Kidney (tissue), 22 donors: Measurements from ENCODE around the gene DRC3. TPM values are rescaled to one million over a fixed set of nuclear protein-coding genes. Genes with fewer than 3 reads are reported as not detected.
A peak's percentile ranks its signal among the peaks of the same experiment; 100 is the strongest.

Experiments used
- DNase-seq, 5 donors: peaks; one replicate each; pipeline ENCODE4 v3.0.0-alpha.2; 2013 to 2020
- FAIRE-seq: peaks from 2 replicates; lab custom pipeline; 2012; peaks lifted over from hg19 to GRCh38; lab: Jason Lieb, UNC
- H3K27ac ChIP-seq, 2 donors: one replicate each; pipeline ENCODE4 v1.7.0; 2013; ENCODE audit warnings: low read depth in 2 of 2, low read length in 2 of 2, inconsistent platforms in 1 of 2
- H3K27me3 ChIP-seq: one replicate; pipeline ENCODE4 v1.7.1; 2013; ENCODE audit warnings: low read length, inconsistent platforms; ENCODE audit not compliant: control insufficient read depth, insufficient read depth
- H3K36me3 ChIP-seq, 3 donors: one replicate each; pipeline versions ENCODE4 v1.7.0 to v1.7.1; 2013; ENCODE audit warnings: low read length in 3 of 3, control low read depth in 1 of 3, inconsistent platforms in 1 of 3; ENCODE audit not compliant: insufficient read depth in 3 of 3, control insufficient read depth in 2 of 3
- H3K4me1 ChIP-seq, 3 donors: one replicate each; pipeline versions ENCODE4 v1.7.0 to v1.7.1; 2013; ENCODE audit warnings: low read length in 3 of 3, inconsistent platforms in 1 of 3, low read depth in 1 of 3; ENCODE audit not compliant: control insufficient read depth in 2 of 3, insufficient read depth in 2 of 3
- H3K4me3 ChIP-seq, 3 donors: one replicate each; pipeline versions ENCODE4 v1.7.0 to v1.8.1; 2013; ENCODE audit warnings: low read length in 3 of 3, control low read depth in 1 of 3, inconsistent platforms in 1 of 3
- H3K9ac ChIP-seq, 3 donors: one replicate each; pipeline versions ENCODE4 v1.7.0 to v1.7.1; 2013; ENCODE audit warnings: low read length in 3 of 3, control low read depth in 1 of 3, inconsistent platforms in 1 of 3
- H3K9me3 ChIP-seq, 3 donors: one replicate each; pipeline versions ENCODE4 v1.7.0 to v1.7.1; 2013; ENCODE audit warnings: low read length in 3 of 3, control low read depth in 1 of 3, inconsistent platforms in 1 of 3; ENCODE audit not compliant: control insufficient read depth in 2 of 3, insufficient read depth in 1 of 3
- intact Hi-C: fragments of 100-400 bp; cut with DNase I; formaldehyde crosslinking; loops from one replicate; pipeline ENCODE4 v1.11.1; 2022
- long read RNA-seq, 10 donors: library from polyadenylated mRNA in 1 of 10; unstranded in 1 of 10; transcript quantifications; one replicate each; pipeline ENCODE4 v2.0.0 and lab custom pipeline, GENCODE V29; 2021 to 2026
- polyA plus RNA-seq: library from polyadenylated mRNA; stranded (reverse); fragments of 350-450 nt; fragmentation: Illumina TruSeq; extraction: RNeasy Lipid Tissue Mini Kit (QIAGEN cat#74804); gene quantifications from one replicate; pipeline ENCODE4 v1.2.3, GENCODE V29; 2014; ENCODE audit warnings: low read depth, low replicate concordance; ENCODE audit not compliant: insufficient read depth
- total RNA-seq: library from RNA; stranded (reverse); fragmentation: NEBNext Ultra II Directional; extraction: Animal tissue kit (Norgen Biotek cat#: 25700); gene quantifications from one replicate; pipeline ENCODE4 v1.2.1, GENCODE V29; 2021
- TF ChIP-seq, protein P1 (sequence below): IDR thresholded peaks from 3 replicates; pipeline ENCODE4 v1.5.1; 2012; ENCODE audit warnings: mild to moderate bottlenecking, moderate library complexity, borderline replicate concordance; ENCODE audit not compliant: insufficient read depth; ENCODE audit errors: extremely low read depth
- donor health status: control.
- donor health status: control.
- donor health status: control.
- donor health status: control.
- donor health status: control.
- donor health status: DM: yes; HTN: yes; CAD: no.
- donor health status: Normal renal cell carcinoma (clear cell type).

DRC3 gene
- total RNA-seq, result 17.3 TPM
- 8.6 TPM for polyA plus RNA-seq
- long read RNA-seq, donor 1, result 0 reads
- long read RNA-seq, donor 2, partial matches to known transcripts, result 0 of 1 reads
- long read RNA-seq, donor 2, other reads (novel, unspliced or antisense), result 0 of 1 reads
- long read RNA-seq, donor 3, partial matches to known transcripts, result 0 of 1 reads
- long read RNA-seq, donor 3, other reads (novel, unspliced or antisense), result 0 of 1 reads
- long read RNA-seq, donor 4, partial matches to known transcripts, result 0 of 1 reads
- long read RNA-seq, donor 4, other reads (novel, unspliced or antisense), result 0 of 1 reads
- long read RNA-seq, donor 5, result 0 reads
- long read RNA-seq, donor 6, result 0 reads
- long read RNA-seq, donor 7, partial matches to known transcripts, result 4 of 24 reads
- long read RNA-seq, donor 7, other reads (novel, unspliced or antisense), result 20 of 24 reads
- long read RNA-seq, donor 8, partial matches to known transcripts, result 0 of 1 reads
- long read RNA-seq, donor 8, other reads (novel, unspliced or antisense), result 0 of 1 reads
- long read RNA-seq, donor 9, result 0 reads
- long read RNA-seq, donor 10, partial matches to known transcripts, result 0 of 2 reads
- long read RNA-seq, donor 10, other reads (novel, unspliced or antisense), result 0 of 2 reads

GRCh38 chr17:17972126-17972951 lies at the start of gene DRC3, which contains the start of gene TOM1L2:
Gene DRC3 (plus strand): TSS chr17:17972862. CDS start chr17:17977599, 4,737 bp downstream.
Gene TOM1L2 (minus strand): TSS chr17:17972400. CDS start chr17:17972313, 87 bp downstream.
- no peaks in the 10 kb centered on the region for H3K9me3 ChIP-seq
- H3K36me3 ChIP-seq, result no peaks in the 10 kb centered on the region
- H3K27ac ChIP-seq, result peak within 1 kb of the TSS; percentile 77 to 80
- peak; percentile 100 for FAIRE-seq
- no peaks in the 10 kb centered on the region for H3K27me3 ChIP-seq
- TF ChIP-seq, protein P1, sequence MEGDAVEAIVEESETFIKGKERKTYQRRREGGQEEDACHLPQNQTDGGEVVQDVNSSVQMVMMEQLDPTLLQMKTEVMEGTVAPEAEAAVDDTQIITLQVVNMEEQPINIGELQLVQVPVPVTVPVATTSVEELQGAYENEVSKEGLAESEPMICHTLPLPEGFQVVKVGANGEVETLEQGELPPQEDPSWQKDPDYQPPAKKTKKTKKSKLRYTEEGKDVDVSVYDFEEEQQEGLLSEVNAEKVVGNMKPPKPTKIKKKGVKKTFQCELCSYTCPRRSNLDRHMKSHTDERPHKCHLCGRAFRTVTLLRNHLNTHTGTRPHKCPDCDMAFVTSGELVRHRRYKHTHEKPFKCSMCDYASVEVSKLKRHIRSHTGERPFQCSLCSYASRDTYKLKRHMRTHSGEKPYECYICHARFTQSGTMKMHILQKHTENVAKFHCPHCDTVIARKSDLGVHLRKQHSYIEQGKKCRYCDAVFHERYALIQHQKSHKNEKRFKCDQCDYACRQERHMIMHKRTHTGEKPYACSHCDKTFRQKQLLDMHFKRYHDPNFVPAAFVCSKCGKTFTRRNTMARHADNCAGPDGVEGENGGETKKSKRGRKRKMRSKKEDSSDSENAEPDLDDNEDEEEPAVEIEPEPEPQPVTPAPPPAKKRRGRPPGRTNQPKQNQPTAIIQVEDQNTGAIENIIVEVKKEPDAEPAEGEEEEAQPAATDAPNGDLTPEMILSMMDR, result no peak
- H3K4me3 ChIP-seq, result peak within 1 kb of the TSS; percentile 81 to 92 (median 85)
- intact Hi-C loops, result no loop called here
- peaks cover 6 to 19% (median 6%) of the 10 kb centered on the region in 3 donors for H3K4me1 ChIP-seq
- peak within 1 kb of the TSS; percentile 83 to 95 (median 88) for H3K9ac ChIP-seq
- peak; percentile 100 for DNase-seq

- FAIRE-seq (no peak), DNase-seq (no peak)
- H3K36me3 ChIP-seq, result no peaks in the 10 kb centered on the region
- no peak overlapping the region for H3K4me3 ChIP-seq
- TF ChIP-seq, protein P1, result no peak
- no peak overlapping the region for H3K9ac ChIP-seq
- no peaks in the 10 kb centered on the region for H3K27me3 ChIP-seq
- H3K9me3 ChIP-seq, result no peaks in the 10 kb centered on the region
- peaks cover 5 to 34% (median 23%) of the 10 kb centered on the region in 3 donors for H3K4me1 ChIP-seq
- intact Hi-C loops, result no loop called here
- H3K27ac ChIP-seq, result no peak overlapping the region
These were observed 48.4 kb upstream of the DRC3 start for GRCh38 chr17:17924131-17924856.

GRCh38 chr17:17924857-17925250 lies 47.8 kb upstream of the DRC3 start:
- TF ChIP-seq, protein P1, result no peak
- H3K9ac ChIP-seq, result no peak overlapping the region
- peaks cover 5 to 38% (median 27%) of the 10 kb centered on the region in 3 donors for H3K4me1 ChIP-seq
- no peak overlapping the region for H3K27ac ChIP-seq
- no peak overlapping the region for H3K4me3 ChIP-seq
- no peaks in the 10 kb centered on the region for H3K36me3 ChIP-seq
- intact Hi-C loops, result no loop called here
- H3K27me3 ChIP-seq, result no peaks in the 10 kb centered on the region
- no peaks in the 10 kb centered on the region for H3K9me3 ChIP-seq
- FAIRE-seq (no peak), DNase-seq (no peak)
